Activated CD8-positive, alpha-beta T cell treated with anti-CD3 and anti-CD28 coated beads, Interleukin-2, amount 10 ng/mL, durations not matched to agents 7 days and 5 days (primary cell): ENCODE data around the gene MPPED2. TPM values are rescaled to one million over a fixed set of nuclear protein-coding genes. Genes with fewer than 3 reads are reported as not detected.
"Not testable (repeated sequence)": the region's sequence is repeated elsewhere in the genome, so short reads cannot be mapped to it uniquely, and the experiment has no call there.

ENCODE experiments used
- ATAC-seq: fragments of 150-1000 bp; cut with Tn5 transposase; one replicate; pipeline ENCODE4 v1.10.0; 2021; ENCODE audit warnings: moderate library complexity
- CTCF ChIA-PET: fragments of 350-600 bp; sonication (Branson Sonifier 250); formaldehyde crosslinking; loops from one replicate; lab custom pipeline; 2021; ENCODE audit warnings: antibody characterized with exemption; lab: Charles Lee
- POLR2A ChIA-PET: fragments of 350-600 bp; sonication (Branson Sonifier 250); formaldehyde crosslinking; loops from one replicate; lab custom pipeline; 2021; ENCODE audit warnings: antibody characterized with exemption; lab: Charles Lee
- DNase-seq: peaks from one replicate; pipeline ENCODE4 v3.0.0-alpha.2; 2020
- H3K27ac Mint-ChIP-seq: one replicate; pipeline ENCODE4 v1.8.0; 2021; ENCODE audit warnings: mild to moderate bottlenecking, mixed read lengths
- H3K27me3 Mint-ChIP-seq: one replicate; pipeline ENCODE4 v1.8.0; 2021; ENCODE audit warnings: low read depth, mixed read lengths
- H3K36me3 Mint-ChIP-seq: one replicate; pipeline ENCODE4 v1.8.0; 2021; ENCODE audit warnings: low read depth, mixed read lengths
- H3K4me1 Mint-ChIP-seq: one replicate; pipeline ENCODE4 v1.8.0; 2021; ENCODE audit warnings: low read depth, mixed read lengths
- H3K4me3 Mint-ChIP-seq: one replicate; pipeline ENCODE4 v1.8.0; 2021; ENCODE audit warnings: mild to moderate bottlenecking, mixed read lengths
- H3K9me3 Mint-ChIP-seq: one replicate; pipeline ENCODE4 v1.8.0; 2022; ENCODE audit warnings: mixed read lengths; ENCODE audit not compliant: insufficient read depth
- total RNA-seq, 2 experiments: library from RNA; stranded (reverse); gene quantifications; one replicate each; pipeline ENCODE4 v1.2.3, GENCODE V29; 2021

Gene MPPED2
- total RNA-seq, 2 experiments from 2014 or later: not detected

DNA sequence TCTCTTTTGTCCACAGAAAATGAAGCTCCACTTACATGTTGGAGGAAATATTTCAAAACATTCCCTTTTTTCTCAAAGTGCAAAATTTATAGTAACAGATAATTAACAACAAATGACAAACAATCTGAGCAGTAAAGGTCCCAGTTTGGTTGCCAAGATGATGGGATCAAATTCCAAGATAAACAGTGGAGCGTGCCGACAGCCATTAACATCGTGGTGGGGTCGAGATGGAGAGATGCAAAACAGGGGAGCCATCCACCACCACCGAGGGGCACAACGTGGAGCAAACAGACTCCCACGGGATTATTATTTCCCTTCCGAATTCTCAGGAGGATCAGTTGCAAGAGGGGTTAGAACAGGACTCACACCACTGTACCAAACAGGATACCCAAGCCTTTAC lies 17.2 kb downstream of the MPPED2 start:
- no peak for DNase-seq
- Mint-ChIP-seq H3K36me3 (no peaks in the 10 kb centered on the region), H3K9me3 (no peaks in the 10 kb centered on the region), H3K4me1 (no peaks in the 10 kb centered on the region), H3K27ac (no peak overlapping the region), H3K27me3 (peaks cover 4% of the 10 kb centered on the region), H3K4me3 (no peak overlapping the region)
- ChIA-PET CTCF (no interaction called here), POLR2A (no interaction called here)
- ATAC-seq: no peak

DNA sequence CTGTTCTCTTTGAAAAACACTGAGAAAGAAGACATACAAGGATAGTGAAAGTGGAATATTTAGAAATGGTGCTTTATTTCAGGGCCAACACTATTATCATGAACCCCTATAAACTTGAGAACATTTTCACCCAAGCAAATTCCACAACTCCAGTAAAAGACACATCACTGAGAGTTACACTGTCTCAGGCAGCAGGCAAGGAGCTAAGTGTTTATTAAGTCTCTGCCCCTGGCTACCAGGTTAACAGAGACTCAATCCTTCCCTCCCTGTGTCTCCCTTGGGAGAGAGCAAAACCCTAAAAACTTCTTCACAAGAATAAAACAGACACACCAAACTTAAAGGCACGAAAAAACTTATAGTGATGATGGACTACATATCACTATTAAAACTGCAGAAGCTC lies 18.5 kb downstream of the MPPED2 start:
- Mint-ChIP-seq H3K27me3 (peaks cover 4% of the 10 kb centered on the region), H3K27ac (no peak overlapping the region), H3K36me3 (no peaks in the 10 kb centered on the region), H3K4me3 (no peak overlapping the region), H3K9me3 (no peaks in the 10 kb centered on the region), H3K4me1 (no peaks in the 10 kb centered on the region)
- POLR2A ChIA-PET: no interaction called here
- CTCF ChIA-PET: interaction anchor here (1.1 kb wide), 1 partner anchor 18 kb away, joined by 3 read pairs; the partner anchor contains the start of gene MPPED2
- no peak for ATAC-seq
- no peak for DNase-seq

DNA sequence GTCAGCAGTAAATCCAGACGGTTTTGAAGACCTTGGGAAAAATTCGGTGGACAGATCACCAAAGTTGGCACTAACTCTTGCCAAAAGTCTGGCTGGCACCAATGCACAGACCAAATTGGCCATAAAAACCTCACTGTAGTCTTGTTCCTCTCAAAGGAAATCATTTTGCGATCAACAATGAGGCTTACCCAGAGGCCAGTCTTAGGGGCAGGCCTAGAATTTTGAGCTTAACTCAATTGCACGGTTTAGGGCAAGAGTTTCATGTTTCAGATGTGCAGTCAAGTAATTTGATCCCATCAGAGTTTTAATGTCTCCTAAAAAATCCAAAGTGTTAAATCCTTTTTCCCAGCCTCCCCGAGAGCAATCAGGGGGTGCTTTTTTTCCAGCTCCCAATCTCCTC lies 19.0 kb downstream of the MPPED2 start:
- ChIA-PET POLR2A (no interaction called here), CTCF (interaction anchor here (1.1 kb wide), 1 partner anchor 19 kb away, joined by 3 read pairs; the partner anchor contains the start of gene MPPED2)
- ATAC-seq: no peak
- no peaks in the 10 kb centered on the region for H3K9me3 Mint-ChIP-seq
- no peaks in the 10 kb centered on the region for H3K36me3 Mint-ChIP-seq
- no peak overlapping the region for H3K27ac Mint-ChIP-seq
- no peak overlapping the region for H3K4me3 Mint-ChIP-seq
- no peaks in the 10 kb centered on the region for H3K4me1 Mint-ChIP-seq
- no peak for DNase-seq
- peaks cover 4% of the 10 kb centered on the region for H3K27me3 Mint-ChIP-seq

DNA sequence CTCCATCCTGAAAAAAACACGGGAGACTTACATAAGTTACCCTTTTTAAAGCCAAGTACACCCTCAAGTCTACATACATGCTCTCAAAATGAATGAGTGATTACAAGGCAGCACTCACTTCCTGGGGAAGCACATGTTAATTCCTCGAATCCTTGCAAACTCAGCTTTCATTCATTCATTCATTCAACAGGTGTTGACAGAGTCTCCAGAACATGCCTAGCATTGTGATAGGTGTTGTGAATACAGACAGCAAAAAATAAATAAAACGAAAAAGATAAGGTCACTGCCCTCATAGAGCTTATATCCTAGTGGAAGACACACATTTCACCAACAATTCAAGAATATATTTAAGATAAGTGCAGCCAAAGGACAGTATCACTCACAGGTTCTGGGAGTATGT lies 19.7 kb downstream of the MPPED2 start:
- Mint-ChIP-seq H3K4me1 (no peaks in the 10 kb centered on the region), H3K4me3 (no peak overlapping the region), H3K36me3 (no peaks in the 10 kb centered on the region), H3K9me3 (no peaks in the 10 kb centered on the region), H3K27ac (no peak overlapping the region), H3K27me3 (peaks cover 4% of the 10 kb centered on the region)
- CTCF ChIA-PET: no interaction called here
- POLR2A ChIA-PET: no interaction called here
- DNase-seq: no peak
- no peak for ATAC-seq

DNA sequence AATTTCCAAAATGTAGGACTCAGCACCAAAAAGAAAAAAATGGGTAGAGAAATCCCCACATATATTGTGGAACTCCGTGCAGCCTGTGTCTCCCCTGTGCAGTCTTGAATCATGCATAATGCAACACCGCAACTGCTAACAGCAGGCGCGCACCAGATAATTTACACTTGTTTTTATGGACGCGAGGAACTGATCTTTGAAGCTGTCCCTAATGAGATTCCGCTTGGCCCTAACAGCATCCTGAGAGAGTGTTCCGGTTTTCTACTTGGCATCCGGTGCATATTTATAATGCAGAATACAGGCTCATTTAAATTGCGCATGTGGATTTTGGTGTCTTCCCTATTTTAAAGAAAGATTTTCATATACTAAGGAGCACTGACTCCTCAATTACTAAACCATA lies 21.1 kb downstream of the MPPED2 start:
- Mint-ChIP-seq H3K4me3 (no peak overlapping the region), H3K9me3 (no peaks in the 10 kb centered on the region), H3K36me3 (no peaks in the 10 kb centered on the region), H3K27ac (no peak overlapping the region), H3K4me1 (no peaks in the 10 kb centered on the region), H3K27me3 (peaks cover 4% of the 10 kb centered on the region)
- ChIA-PET POLR2A (no interaction called here), CTCF (no interaction called here)
- ATAC-seq (no peak), DNase-seq (no peak)

DNA sequence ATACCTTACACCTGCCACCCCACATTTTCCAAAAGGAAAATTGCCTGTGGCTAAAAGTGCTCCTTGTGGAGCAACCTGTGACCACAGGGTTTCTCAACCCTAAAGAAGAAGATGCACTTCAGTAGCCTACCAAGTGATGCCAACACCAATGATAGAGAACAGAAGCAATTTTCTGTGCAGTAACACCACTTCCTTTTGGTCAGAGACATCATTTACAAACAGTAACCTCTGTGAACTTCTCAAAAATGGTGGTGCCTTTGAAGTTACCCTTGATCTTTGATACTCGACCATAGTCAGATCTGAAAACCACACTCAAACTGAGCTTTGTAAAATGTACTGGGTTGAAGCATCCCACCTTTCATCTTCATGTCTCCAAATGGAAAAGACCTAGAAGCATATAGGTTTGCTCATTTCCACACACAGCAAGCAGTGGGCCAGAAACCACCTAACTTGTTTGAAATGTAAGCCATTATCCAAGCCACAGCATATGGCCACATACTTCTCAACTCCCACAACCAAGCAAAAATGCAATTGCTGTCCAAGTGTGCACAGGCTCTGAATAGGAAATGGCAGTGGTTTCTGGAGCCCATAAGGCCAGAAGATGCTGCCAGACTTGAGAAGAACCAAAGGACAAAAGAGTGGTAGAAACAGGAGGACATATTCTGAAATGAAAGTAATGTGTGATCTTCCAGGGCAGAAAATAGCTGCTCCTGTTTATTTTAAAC lies 24.3 kb downstream of the MPPED2 start:
- Mint-ChIP-seq H3K27me3 (no peaks in the 10 kb centered on the region), H3K36me3 (no peaks in the 10 kb centered on the region), H3K9me3 (no peaks in the 10 kb centered on the region), H3K4me3 (no peak overlapping the region), H3K4me1 (no peaks in the 10 kb centered on the region), H3K27ac (no peak overlapping the region)
- no peak for ATAC-seq
- POLR2A ChIA-PET: no interaction called here
- CTCF ChIA-PET: no interaction called here
- no peak for DNase-seq

DNA sequence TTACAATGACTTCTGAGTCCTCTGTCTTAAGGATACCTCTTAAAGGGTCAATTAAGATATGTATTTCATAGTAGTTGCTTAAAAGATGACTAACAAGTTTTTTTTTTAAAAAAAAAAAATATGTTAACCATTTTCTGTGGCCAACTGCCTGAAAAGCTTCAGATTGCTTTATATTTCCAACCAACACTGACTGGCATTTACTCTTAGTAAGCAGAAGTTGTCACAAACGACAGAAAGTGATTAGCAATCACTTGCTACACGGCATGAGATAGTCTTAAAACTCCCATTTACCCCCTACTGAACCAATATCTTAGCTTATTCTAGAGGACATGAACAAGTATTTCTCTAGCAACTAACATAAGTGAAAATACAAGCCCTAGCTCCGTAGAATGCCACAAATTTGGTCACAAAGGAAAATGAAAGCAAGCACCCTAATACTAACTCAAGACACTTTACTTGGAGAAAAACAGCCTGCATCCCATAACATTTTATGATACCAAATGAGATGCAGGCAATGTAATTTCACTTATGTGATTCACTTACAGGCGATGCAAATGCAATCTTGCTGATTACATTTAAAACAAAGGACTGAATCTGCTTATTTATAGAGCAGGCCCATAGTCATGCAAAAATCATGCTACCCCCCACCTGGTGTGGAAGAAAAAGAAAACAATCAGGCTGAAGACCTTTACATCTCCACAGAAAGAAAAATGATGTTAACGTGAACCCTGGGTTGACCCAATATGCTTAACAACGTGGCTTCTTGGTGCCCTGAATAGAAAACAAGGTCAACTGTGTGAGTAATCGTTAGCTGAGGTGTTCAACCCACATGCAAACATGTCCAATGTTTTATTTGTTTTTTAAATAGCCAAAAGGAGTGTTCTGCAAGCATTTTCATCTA lies 25.7 kb downstream of the MPPED2 start:
- ChIA-PET CTCF (no interaction called here), POLR2A (no interaction called here)
- ATAC-seq (no peak), DNase-seq (no peak)
- no peaks in the 10 kb centered on the region for H3K9me3 Mint-ChIP-seq
- no peak overlapping the region for H3K4me3 Mint-ChIP-seq
- H3K36me3 Mint-ChIP-seq: no peaks in the 10 kb centered on the region
- no peak overlapping the region for H3K27ac Mint-ChIP-seq
- H3K4me1 Mint-ChIP-seq: no peaks in the 10 kb centered on the region
- no peaks in the 10 kb centered on the region for H3K27me3 Mint-ChIP-seq

DNA sequence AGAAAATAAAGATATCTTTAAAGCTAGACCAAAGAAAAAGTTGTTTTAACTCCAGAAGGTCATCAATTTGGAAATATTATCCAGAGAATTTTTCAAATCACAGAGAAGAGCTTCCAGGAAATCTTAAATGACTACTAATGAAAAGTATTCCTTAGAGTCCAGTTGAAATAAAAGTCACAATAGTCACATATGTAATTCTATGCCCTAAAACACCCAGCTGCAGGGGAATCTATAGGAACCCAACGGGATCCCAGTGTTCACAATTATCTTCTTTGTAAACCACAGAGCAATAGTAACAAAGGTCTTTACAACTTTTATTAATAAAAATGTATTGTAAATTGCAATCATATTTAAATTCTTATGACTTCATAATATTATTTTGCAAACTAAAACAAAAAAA lies 27.1 kb downstream of the MPPED2 start:
- CTCF ChIA-PET: no interaction called here
- POLR2A ChIA-PET: no interaction called here
- Mint-ChIP-seq H3K36me3 (no peaks in the 10 kb centered on the region), H3K4me3 (no peak overlapping the region), H3K4me1 (no peaks in the 10 kb centered on the region), H3K9me3 (no peaks in the 10 kb centered on the region), H3K27ac (no peak overlapping the region), H3K27me3 (no peaks in the 10 kb centered on the region)
- no peak for ATAC-seq
- DNase-seq: no peak

DNA sequence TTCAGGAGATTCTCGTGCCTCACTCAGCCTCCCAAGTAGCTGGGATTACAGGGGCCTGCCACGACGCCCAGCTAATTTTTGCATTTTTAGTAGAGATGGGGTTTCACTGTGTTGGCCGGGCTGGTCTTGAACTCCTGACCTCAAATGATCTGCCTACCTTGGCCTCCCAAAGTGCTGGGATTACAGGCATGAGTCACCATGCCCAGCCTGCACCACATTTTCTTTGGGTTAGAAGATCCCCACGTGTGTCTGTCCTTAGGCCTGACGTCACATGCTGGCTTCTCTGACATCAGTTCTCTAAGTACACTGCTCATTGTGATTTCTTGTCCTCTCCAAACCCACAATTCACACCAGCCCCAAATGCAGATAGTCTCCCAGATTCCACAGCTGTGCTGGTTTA lies 31.6 kb downstream of the MPPED2 start:
- H3K36me3 Mint-ChIP-seq, H3K27ac Mint-ChIP-seq, H3K9me3 Mint-ChIP-seq, ATAC-seq, DNase-seq, H3K4me1 Mint-ChIP-seq, H3K27me3 Mint-ChIP-seq, H3K4me3 Mint-ChIP-seq, POLR2A ChIA-PET, CTCF ChIA-PET: not testable (repeated sequence)

DNA sequence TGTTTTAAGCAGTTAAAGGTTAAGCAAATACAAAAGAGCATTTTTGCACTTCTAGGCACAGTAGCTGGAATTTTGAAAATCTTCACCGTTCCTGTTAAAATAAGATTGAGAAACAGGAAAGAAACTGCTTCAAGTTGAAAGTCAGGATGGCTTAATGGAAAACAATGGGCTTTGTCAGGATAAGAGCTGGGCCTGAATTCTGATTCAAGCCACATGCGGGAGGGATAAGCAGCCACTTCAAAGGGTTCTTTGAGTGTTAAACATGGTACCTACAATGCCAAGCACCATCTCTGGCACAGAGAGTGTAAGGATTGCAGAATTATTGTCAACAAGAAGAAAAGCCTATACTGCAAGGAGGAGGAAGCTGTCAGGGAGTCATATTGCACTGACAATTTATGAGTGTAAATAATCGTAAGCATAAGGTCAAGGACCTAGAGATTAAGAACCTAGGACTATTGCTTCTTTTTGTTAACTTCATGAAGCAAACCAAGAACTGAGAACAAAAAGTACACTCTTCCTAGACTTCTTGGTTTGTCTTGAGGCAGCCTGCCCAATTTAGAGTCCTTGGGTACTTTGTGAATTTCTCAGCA lies 32.5 kb downstream of the MPPED2 start:
- Mint-ChIP-seq H3K27ac (no peak overlapping the region), H3K36me3 (no peaks in the 10 kb centered on the region), H3K27me3 (peaks cover 2% of the 10 kb centered on the region), H3K4me3 (no peak overlapping the region), H3K4me1 (no peaks in the 10 kb centered on the region), H3K9me3 (no peaks in the 10 kb centered on the region)
- CTCF ChIA-PET: no interaction called here
- POLR2A ChIA-PET: no interaction called here
- ATAC-seq (no peak), DNase-seq (no peak)

DNA sequence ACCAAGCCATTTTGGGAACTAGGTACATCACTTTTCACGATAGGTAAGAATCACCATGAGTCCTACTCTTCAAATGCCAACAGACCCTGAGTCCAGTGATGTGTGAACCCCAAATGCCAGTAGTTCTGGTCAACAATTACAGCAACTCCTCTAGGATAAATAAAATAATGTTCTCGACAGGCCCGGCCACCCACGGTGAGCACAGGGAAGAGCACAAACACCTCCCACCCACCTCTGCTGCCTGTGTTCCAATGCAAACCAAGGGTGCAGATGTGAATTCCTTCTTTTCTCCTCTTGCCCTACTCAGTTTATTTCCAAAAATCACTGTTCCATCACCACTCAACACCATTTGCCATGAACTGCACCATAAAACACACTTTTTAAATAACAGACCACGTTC lies 33.3 kb downstream of the MPPED2 start:
- CTCF ChIA-PET: no interaction called here

DNA sequence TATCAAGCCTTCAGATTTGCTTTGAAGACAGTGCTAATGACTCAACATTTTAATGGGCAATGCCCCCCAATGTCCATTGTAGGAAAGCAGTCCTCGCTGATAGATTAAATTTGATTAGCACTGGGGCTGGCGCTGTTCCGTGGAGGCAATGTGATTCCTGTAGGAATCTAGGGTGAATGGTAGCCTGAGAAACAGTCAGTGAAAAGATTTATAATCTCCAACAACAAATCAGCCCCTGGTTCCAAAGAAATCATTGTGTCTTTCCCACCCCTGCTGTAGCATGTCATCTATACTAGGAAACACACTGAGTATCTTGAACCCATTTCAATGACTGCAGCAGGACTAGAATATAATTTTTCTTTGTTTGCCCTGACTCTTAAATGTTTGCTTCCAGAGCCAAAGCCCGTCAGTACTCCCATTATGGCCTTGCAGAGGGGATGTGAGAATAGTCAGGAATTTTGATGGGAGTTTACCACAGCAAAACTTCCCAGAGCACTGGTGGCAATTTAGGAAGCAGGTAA lies 36.1 kb downstream of the MPPED2 start:
- Mint-ChIP-seq H3K36me3 (no peaks in the 10 kb centered on the region), H3K4me1 (no peaks in the 10 kb centered on the region), H3K27ac (no peak overlapping the region), H3K9me3 (no peaks in the 10 kb centered on the region), H3K27me3 (peaks cover 2% of the 10 kb centered on the region), H3K4me3 (no peak overlapping the region)
- DNase-seq (no peak), ATAC-seq (no peak)
- ChIA-PET CTCF (no interaction called here), POLR2A (no interaction called here)

More for the DNA sequence above, 33.3 kb downstream of the MPPED2 start:
- no peak overlapping the region for H3K4me3 Mint-ChIP-seq
- peaks cover 2% of the 10 kb centered on the region for H3K27me3 Mint-ChIP-seq
- no peaks in the 10 kb centered on the region for H3K9me3 Mint-ChIP-seq
- ATAC-seq (no peak), DNase-seq (no peak)
- no peak overlapping the region for H3K27ac Mint-ChIP-seq
- POLR2A ChIA-PET: no interaction called here
- H3K4me1 Mint-ChIP-seq: no peaks in the 10 kb centered on the region
- H3K36me3 Mint-ChIP-seq: no peaks in the 10 kb centered on the region
